Measurements from ENCODE around the gene COBL. TPM values are rescaled to one million over a fixed set of nuclear protein-coding genes. Genes with fewer than 3 reads are reported as not detected.

The COBL gene
- total RNA-seq, 1 experiment from 2014 or later: 0.39 TPM

GRCh38 chr7:51289623-51290303 is 26.8 kb downstream of the COBL start:
- no peak for TF ChIP-seq TCF7L2 (IDR thresholded peaks at IDR 0.05; ENCODE audit: low read depth, low read length)
- no peak for TF ChIP-seq POLR2AphosphoS5 (IDR thresholded peaks at IDR 0.05; ENCODE audit: low read depth, low read length)
- TF ChIP-seq CTCF (IDR thresholded peaks at IDR 0.05): no peak
- no peak for TF ChIP-seq REST (IDR thresholded peaks at IDR 0.05; ENCODE audit: insufficient read depth in 1 of 2, low read depth in 2 of 2, low read length in 1 of 2)
- TF ChIP-seq SIN3A (IDR thresholded peaks at IDR 0.05; ENCODE audit: borderline replicate concordance, insufficient read depth, low read depth, low read length): no peak
- CTCF ChIA-PET: no interaction called here

GRCh38 chr7:51288896-51289622 is 27.6 kb downstream of the COBL start:
- BruUV-seq (replicated peaks): no TSS peak
- Histone ChIP-seq H3K9me3 (ENCODE audit: control insufficient read depth, insufficient read depth, low read depth, low read length) (no peaks in the 10 kb centered on the region), H3K4me3 (ENCODE audit: low read depth in 2 of 2, low read length in 2 of 2) (no peak overlapping the region), H3K27ac (ENCODE audit: low read length) (no peak overlapping the region), H3K36me3 (ENCODE audit: control insufficient read depth, insufficient read depth, low read length) (no peaks in the 10 kb centered on the region), H3K4me1 (ENCODE audit: control insufficient read depth, insufficient read depth, low read length) (no peaks in the 10 kb centered on the region), H3K27me3 (ENCODE audit: control insufficient read depth, insufficient read depth, low read length) (no peaks in the 10 kb centered on the region)
- POLR2A ChIA-PET: no interaction called here
- intact Hi-C loops (cut with micrococcal nuclease; ENCODE audit: unreplicated experiment) (no loop called here), in situ Hi-C loops (cut with HindIII; ENCODE audit: low pct_unique_long_range_greater_than_20kb, low sequenced_read_pairs) (no loop called here)
- DNase-seq (ENCODE audit: low read depth, low spot score) (no peak), ATAC-seq (no peak)
- CTCF ChIA-PET: no interaction called here
- TF ChIP-seq SIN3A (IDR thresholded peaks at IDR 0.05; ENCODE audit: borderline replicate concordance, insufficient read depth, low read depth, low read length) (no peak), POLR2AphosphoS5 (IDR thresholded peaks at IDR 0.05; ENCODE audit: low read depth, low read length) (no peak), CTCF (IDR thresholded peaks at IDR 0.05) (no peak), TCF7L2 (IDR thresholded peaks at IDR 0.05; ENCODE audit: low read depth, low read length) (no peak), REST (IDR thresholded peaks at IDR 0.05; ENCODE audit: insufficient read depth in 1 of 2, low read depth in 2 of 2, low read length in 1 of 2) (no peak)

More at GRCh38 chr7:51289623-51290303, 26.8 kb downstream of the COBL start:
- ATAC-seq: no peak
- no TSS peak for BruUV-seq (replicated peaks)
- no peaks in the 10 kb centered on the region for H3K4me1 ChIP-seq (ENCODE audit: control insufficient read depth, insufficient read depth, low read length)
- DNase-seq (ENCODE audit: low read depth, low spot score): no peak
- H3K27ac ChIP-seq (ENCODE audit: low read length): no peak overlapping the region
- in situ Hi-C loops (cut with HindIII; ENCODE audit: low pct_unique_long_range_greater_than_20kb, low sequenced_read_pairs) (no loop called here), intact Hi-C loops (cut with micrococcal nuclease; ENCODE audit: unreplicated experiment) (no loop called here)
- POLR2A ChIA-PET: no interaction called here
- H3K27me3 ChIP-seq (ENCODE audit: control insufficient read depth, insufficient read depth, low read length): no peaks in the 10 kb centered on the region
- H3K4me3 ChIP-seq (ENCODE audit: low read depth in 2 of 2, low read length in 2 of 2): no peak overlapping the region
- H3K9me3 ChIP-seq (ENCODE audit: control insufficient read depth, insufficient read depth, low read depth, low read length): no peaks in the 10 kb centered on the region
- no peaks in the 10 kb centered on the region for H3K36me3 ChIP-seq (ENCODE audit: control insufficient read depth, insufficient read depth, low read length)
